Activated naive CD4-positive, alpha-beta T cell treated with anti-CD3 and anti-CD28 coated beads for 36 hours (primary cell): ENCODE data around the gene MEGF10. TPM values are rescaled to one million over a fixed set of nuclear protein-coding genes. Genes with fewer than 3 reads are reported as not detected.

Experiments
- CTCF ChIA-PET: fragments of 350-600 bp; sonication (Branson Sonifier 250); formaldehyde crosslinking; loops from one replicate; lab custom pipeline; 2021; ENCODE audit warnings: antibody characterized with exemption; lab: Charles Lee
- DNase-seq: peaks from one replicate; pipeline ENCODE4 v3.0.0-alpha.2; 2020
- H3K27ac Mint-ChIP-seq: one replicate; pipeline ENCODE4 v1.8.0; 2021; ENCODE audit warnings: mild to moderate bottlenecking, mixed read lengths
- H3K27me3 Mint-ChIP-seq: one replicate; pipeline ENCODE4 v1.8.0; 2021; ENCODE audit warnings: low read depth, mixed read lengths
- H3K36me3 Mint-ChIP-seq: one replicate; pipeline ENCODE4 v1.8.0; 2021; ENCODE audit warnings: low read depth, mixed read lengths
- H3K4me1 Mint-ChIP-seq: one replicate; pipeline ENCODE4 v1.8.0; 2021; ENCODE audit warnings: low read depth, mixed read lengths
- H3K4me3 Mint-ChIP-seq: one replicate; pipeline ENCODE4 v1.8.0; 2021; ENCODE audit warnings: mild to moderate bottlenecking, moderate library complexity, mixed read lengths
- H3K9me3 Mint-ChIP-seq: one replicate; pipeline ENCODE4 v1.8.0; 2021; ENCODE audit warnings: mixed read lengths
- intact Hi-C: fragments of 100-400 bp; cut with micrococcal nuclease; formaldehyde crosslinking; loops from one replicate; pipeline ENCODE4 v1.15.1; 2023
- total RNA-seq, 2 experiments: library from RNA; stranded (reverse); gene quantifications; one replicate each; pipeline ENCODE4 v1.2.3, GENCODE V29; 2021

MEGF10 gene
- total RNA-seq, 2 experiments from 2014 or later = not detected

- intact Hi-C loops = no loop called here
- no peak for DNase-seq
- no peaks in the 10 kb centered on the region for H3K4me1 Mint-ChIP-seq
- H3K27ac Mint-ChIP-seq = no peak overlapping the region
- CTCF ChIA-PET = interaction anchor here (0.7 kb wide), 1 partner anchor 47 kb away, joined by 3 read pairs; no protein-coding TSS in a partner anchor
- H3K27me3 Mint-ChIP-seq = peaks cover 2% of the 10 kb centered on the region
- no peaks in the 10 kb centered on the region for H3K9me3 Mint-ChIP-seq
- H3K36me3 Mint-ChIP-seq = no peaks in the 10 kb centered on the region
- H3K4me3 Mint-ChIP-seq = no peak overlapping the region
Measured at GRCh38 chr5:127421471-127421870, 130.9 kb downstream of the MEGF10 start.

- no peaks in the 10 kb centered on the region for H3K9me3 Mint-ChIP-seq
- no peaks in the 10 kb centered on the region for H3K36me3 Mint-ChIP-seq
- peaks cover 2% of the 10 kb centered on the region for H3K27me3 Mint-ChIP-seq
- no peak overlapping the region for H3K4me3 Mint-ChIP-seq
- no peak for DNase-seq
- no peak overlapping the region for H3K27ac Mint-ChIP-seq
- no peaks in the 10 kb centered on the region for H3K4me1 Mint-ChIP-seq
- CTCF ChIA-PET = interaction anchor here (0.7 kb wide), 1 partner anchor 58 kb away, joined by 4 read pairs; no protein-coding TSS in a partner anchor
- intact Hi-C loops = no loop called here
Measured at GRCh38 chr5:127423173-127423798, 132.7 kb downstream of the MEGF10 start.

GRCh38 chr5:127425037-127425436 lies 134.4 kb downstream of the MEGF10 start:
- CTCF ChIA-PET = no interaction called here
- no peak overlapping the region for H3K4me3 Mint-ChIP-seq
- intact Hi-C loops = no loop called here
- peaks cover 2% of the 10 kb centered on the region for H3K27me3 Mint-ChIP-seq
- no peaks in the 10 kb centered on the region for H3K36me3 Mint-ChIP-seq
- no peak for DNase-seq
- H3K9me3 Mint-ChIP-seq = no peaks in the 10 kb centered on the region
- no peak overlapping the region for H3K27ac Mint-ChIP-seq
- H3K4me1 Mint-ChIP-seq = no peaks in the 10 kb centered on the region

- no peaks in the 10 kb centered on the region for H3K9me3 Mint-ChIP-seq
Measured at GRCh38 chr5:127425868-127426267, 135.3 kb downstream of the MEGF10 start.

GRCh38 chr5:127426661-127427060 lies 136.1 kb downstream of the MEGF10 start:
- no peak overlapping the region for H3K27ac Mint-ChIP-seq
- H3K4me3 Mint-ChIP-seq = no peak overlapping the region
- no peaks in the 10 kb centered on the region for H3K9me3 Mint-ChIP-seq
- intact Hi-C loops = no loop called here
- CTCF ChIA-PET = no interaction called here
- H3K27me3 Mint-ChIP-seq = peaks cover 2% of the 10 kb centered on the region
- no peak for DNase-seq
- H3K4me1 Mint-ChIP-seq = no peaks in the 10 kb centered on the region
- no peaks in the 10 kb centered on the region for H3K36me3 Mint-ChIP-seq

More at GRCh38 chr5:127425868-127426267, 135.3 kb downstream of the MEGF10 start:
- peaks cover 2% of the 10 kb centered on the region for H3K27me3 Mint-ChIP-seq
- no peaks in the 10 kb centered on the region for H3K4me1 Mint-ChIP-seq
- intact Hi-C loops = no loop called here
- CTCF ChIA-PET = no interaction called here
- no peak overlapping the region for H3K4me3 Mint-ChIP-seq
- H3K27ac Mint-ChIP-seq = no peak overlapping the region
- DNase-seq = no peak
- H3K36me3 Mint-ChIP-seq = no peaks in the 10 kb centered on the region

GRCh38 chr5:127428276-127428675 lies 137.7 kb downstream of the MEGF10 start:
- intact Hi-C loops = no loop called here
- CTCF ChIA-PET = no interaction called here
- DNase-seq = no peak
- no peaks in the 10 kb centered on the region for H3K36me3 Mint-ChIP-seq
- peaks cover 2% of the 10 kb centered on the region for H3K27me3 Mint-ChIP-seq
- H3K27ac Mint-ChIP-seq = no peak overlapping the region
- no peaks in the 10 kb centered on the region for H3K9me3 Mint-ChIP-seq
- no peak overlapping the region for H3K4me3 Mint-ChIP-seq
- no peaks in the 10 kb centered on the region for H3K4me1 Mint-ChIP-seq

GRCh38 chr5:127428748-127429147 lies 138.2 kb downstream of the MEGF10 start:
- H3K4me3 Mint-ChIP-seq = no peak overlapping the region
- H3K4me1 Mint-ChIP-seq = no peaks in the 10 kb centered on the region
- intact Hi-C loops = no loop called here
- no peak overlapping the region for H3K27ac Mint-ChIP-seq
- H3K36me3 Mint-ChIP-seq = no peaks in the 10 kb centered on the region
- no peaks in the 10 kb centered on the region for H3K9me3 Mint-ChIP-seq
- DNase-seq = no peak
- peaks cover 2% of the 10 kb centered on the region for H3K27me3 Mint-ChIP-seq
- CTCF ChIA-PET = no interaction called here

GRCh38 chr5:127429928-127430327 lies 139.3 kb downstream of the MEGF10 start:
- no peak overlapping the region for H3K4me3 Mint-ChIP-seq
- H3K9me3 Mint-ChIP-seq = no peaks in the 10 kb centered on the region
- intact Hi-C loops = no loop called here
- H3K36me3 Mint-ChIP-seq = no peaks in the 10 kb centered on the region
- H3K4me1 Mint-ChIP-seq = no peaks in the 10 kb centered on the region
- no peaks in the 10 kb centered on the region for H3K27me3 Mint-ChIP-seq
- DNase-seq = no peak
- H3K27ac Mint-ChIP-seq = no peak overlapping the region
- CTCF ChIA-PET = no interaction called here

- Mint-ChIP-seq H3K9me3 (no peaks in the 10 kb centered on the region), H3K27me3 (no peaks in the 10 kb centered on the region), H3K4me3 (no peak overlapping the region), H3K4me1 (no peaks in the 10 kb centered on the region), H3K27ac (no peak overlapping the region), H3K36me3 (no peaks in the 10 kb centered on the region)
- DNase-seq = no peak
- intact Hi-C loops = no loop called here
- CTCF ChIA-PET = interaction anchor here (0.6 kb wide), 1 partner anchor 835 kb away, joined by 3 read pairs; no protein-coding TSS in a partner anchor
Measured at GRCh38 chr5:127430627-127431026, 140.0 kb downstream of the MEGF10 start.

GRCh38 chr5:127431977-127432585 lies 141.5 kb downstream of the MEGF10 start:
- H3K27ac Mint-ChIP-seq = no peak overlapping the region
- no peak for DNase-seq
- no peaks in the 10 kb centered on the region for H3K27me3 Mint-ChIP-seq
- CTCF ChIA-PET = no interaction called here
- no peak overlapping the region for H3K4me3 Mint-ChIP-seq
- intact Hi-C loops = no loop called here
- H3K36me3 Mint-ChIP-seq = no peaks in the 10 kb centered on the region
- no peaks in the 10 kb centered on the region for H3K9me3 Mint-ChIP-seq
- H3K4me1 Mint-ChIP-seq = no peaks in the 10 kb centered on the region

- CTCF ChIA-PET = no interaction called here
- no peaks in the 10 kb centered on the region for H3K9me3 Mint-ChIP-seq
- H3K27me3 Mint-ChIP-seq = no peaks in the 10 kb centered on the region
- no peaks in the 10 kb centered on the region for H3K36me3 Mint-ChIP-seq
- H3K27ac Mint-ChIP-seq = no peak overlapping the region
- intact Hi-C loops = no loop called here
- no peak overlapping the region for H3K4me3 Mint-ChIP-seq
- H3K4me1 Mint-ChIP-seq = no peaks in the 10 kb centered on the region
- no peak for DNase-seq
Measured at GRCh38 chr5:127433526-127433925, 142.9 kb downstream of the MEGF10 start.

- Mint-ChIP-seq H3K27me3 (no peaks in the 10 kb centered on the region), H3K9me3 (no peaks in the 10 kb centered on the region), H3K4me3 (no peak overlapping the region), H3K27ac (no peak overlapping the region), H3K4me1 (no peaks in the 10 kb centered on the region), H3K36me3 (no peaks in the 10 kb centered on the region)
- intact Hi-C loops = no loop called here
- no peak for DNase-seq
- CTCF ChIA-PET = no interaction called here
Measured at GRCh38 chr5:127434588-127434987, 144.0 kb downstream of the MEGF10 start.

- DNase-seq = no peak
- H3K9me3 Mint-ChIP-seq = no peaks in the 10 kb centered on the region
- H3K36me3 Mint-ChIP-seq = no peaks in the 10 kb centered on the region
- intact Hi-C loops = no loop called here
- no peaks in the 10 kb centered on the region for H3K27me3 Mint-ChIP-seq
- H3K4me3 Mint-ChIP-seq = no peak overlapping the region
- H3K27ac Mint-ChIP-seq = no peak overlapping the region
- CTCF ChIA-PET = interaction anchor here (0.6 kb wide), 1 partner anchor 786 kb away, joined by 4 read pairs; no protein-coding TSS in a partner anchor
- no peaks in the 10 kb centered on the region for H3K4me1 Mint-ChIP-seq
Measured at GRCh38 chr5:127435821-127436220, 145.2 kb downstream of the MEGF10 start.
